AG04449 (cell line): ENCODE results near the gene UNC5C.
A peak's percentile ranks its signal among the peaks of the same experiment; 100 is the strongest.

ENCODE experiments used
- CTCF ChIA-PET: fragments of 350-600 bp; formaldehyde crosslinking; extraction: SDS; loops from one replicate; lab custom pipeline; 2021; ENCODE audit warnings: antibody characterized with exemption; lab: Yijun Ruan, JAX
- POLR2A ChIA-PET: fragments of 400-600, 350-600 bp; formaldehyde crosslinking; extraction: SDS; loops from one replicate; lab custom pipeline; 2020; ENCODE audit warnings: antibody characterized with exemption, inconsistent platforms; lab: Yijun Ruan, JAX
- DNase-seq: peaks from one replicate; pipeline ENCODE4 v3.0.0-alpha.2; 2010; ENCODE audit warnings: low read depth, low spot score
- H3K4me3 ChIP-seq: 2 replicates; pipeline ENCODE4 v1.5.1; 2011; ENCODE audit warnings: low read depth, mild to moderate bottlenecking, control low read depth, low read length
- CTCF ChIP-seq: IDR thresholded peaks from one replicate; pipeline ENCODE4 v1.5.1; 2011; ENCODE audit warnings: mild to moderate bottlenecking, moderate library complexity, low read length, control low read depth, inconsistent platforms; ENCODE audit not compliant: insufficient read depth; ENCODE audit errors: missing control alignments

Gene UNC5C

GRCh38 chr4:95170176-95170575 lies 378.6 kb downstream of the UNC5C start:
- ChIA-PET POLR2A (no interaction called here), CTCF (interaction anchor here (1.0 to 1.2 kb wide), 3 partner anchors 9 to 44 kb away, joined by 3 read pairs; no protein-coding TSS in a partner anchor)
- DNase-seq, result no peak
- no peak overlapping the region for H3K4me3 ChIP-seq
- no peak for TF ChIP-seq CTCF

DNA sequence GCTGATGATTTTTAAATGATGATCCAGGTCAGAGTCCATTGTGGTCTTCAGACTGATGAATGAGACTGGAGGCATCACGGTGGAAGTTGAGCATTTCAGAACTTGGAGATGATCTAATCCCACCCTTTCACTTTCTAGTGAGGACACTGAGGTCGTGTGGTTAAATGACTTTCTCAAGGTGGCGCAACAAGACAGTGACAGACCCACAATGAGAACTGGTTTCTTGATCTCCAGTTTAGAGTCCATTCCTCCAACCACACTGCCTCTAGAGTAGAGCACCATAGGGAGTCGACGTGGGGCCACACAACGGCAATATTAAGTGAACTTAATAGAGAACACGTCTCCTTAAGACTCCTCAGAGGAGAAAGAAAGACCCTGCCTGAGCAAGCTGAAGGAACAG lies 381.0 kb downstream of the UNC5C start:
- no peak for TF ChIP-seq CTCF
- ChIA-PET CTCF (interaction anchor here (0.8 to 3.8 kb wide), 4 partner anchors 12 to 547 kb away, joined by 3 to 28 read pairs (median 4); no protein-coding TSS in a partner anchor), POLR2A (no interaction called here)
- no peak overlapping the region for H3K4me3 ChIP-seq
- DNase-seq, result no peak

DNA sequence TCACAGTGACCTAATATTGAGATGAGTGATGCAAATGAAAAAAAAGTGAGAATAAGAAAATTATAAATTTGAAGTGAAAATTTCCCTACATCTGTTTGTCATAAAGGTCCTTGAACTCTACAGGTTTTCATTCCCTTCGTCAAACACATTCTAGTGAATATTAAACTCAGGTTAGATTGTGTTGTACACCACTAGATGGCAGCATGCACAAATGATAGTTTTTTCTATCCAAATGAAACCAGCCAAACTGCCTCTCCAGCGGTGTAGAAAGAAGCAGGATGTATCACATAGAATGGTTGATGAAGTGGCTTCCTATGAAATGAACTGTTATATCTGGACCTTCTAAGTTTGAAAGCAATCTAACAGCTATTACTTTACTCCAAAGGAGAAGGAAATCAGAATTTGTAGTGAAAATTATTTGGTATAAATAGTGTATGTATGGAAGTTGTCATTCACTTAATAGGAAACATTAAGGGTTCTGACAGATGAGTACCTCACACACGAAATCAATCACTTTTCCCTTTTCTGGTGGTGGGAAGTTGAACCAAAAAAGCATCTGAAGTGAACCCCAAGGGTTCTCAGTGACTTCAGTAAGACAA lies 382.7 kb downstream of the UNC5C start:
- ChIA-PET POLR2A (no interaction called here), CTCF (interaction anchor here (0.6 to 3.8 kb wide), 10 partner anchors 10 to 39 kb away, joined by 3 to 28 read pairs (median 3); no protein-coding TSS in a partner anchor)
- no peak overlapping the region for H3K4me3 ChIP-seq
- peak; percentile 26 for DNase-seq
- TF ChIP-seq CTCF, result peak; percentile 49

DNA sequence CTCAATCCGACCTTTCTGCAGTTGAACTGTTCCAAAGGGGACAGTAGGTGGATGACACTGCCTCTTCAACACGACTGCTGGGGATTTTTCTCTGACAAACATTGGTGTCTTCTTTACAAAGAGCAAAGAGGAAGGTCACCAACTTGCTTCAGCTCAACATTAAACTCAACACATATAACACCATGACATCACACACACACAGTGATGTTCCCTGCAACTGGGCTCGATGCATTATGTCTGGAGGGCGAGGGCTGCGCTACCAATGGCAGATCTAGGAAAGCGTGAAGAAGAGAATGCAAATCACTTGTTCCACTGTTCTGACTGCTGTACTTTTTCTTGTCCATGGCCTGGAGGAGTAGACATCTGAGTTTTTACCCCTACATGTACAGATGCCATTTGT lies 385.9 kb downstream of the UNC5C start:
- no peak for TF ChIP-seq CTCF
- CTCF ChIA-PET, result interaction anchor here (1.5 kb wide), 1 partner anchor 12 kb away, joined by 5 read pairs; no protein-coding TSS in a partner anchor
- POLR2A ChIA-PET, result no interaction called here
- DNase-seq, result no peak
- no peak overlapping the region for H3K4me3 ChIP-seq

DNA sequence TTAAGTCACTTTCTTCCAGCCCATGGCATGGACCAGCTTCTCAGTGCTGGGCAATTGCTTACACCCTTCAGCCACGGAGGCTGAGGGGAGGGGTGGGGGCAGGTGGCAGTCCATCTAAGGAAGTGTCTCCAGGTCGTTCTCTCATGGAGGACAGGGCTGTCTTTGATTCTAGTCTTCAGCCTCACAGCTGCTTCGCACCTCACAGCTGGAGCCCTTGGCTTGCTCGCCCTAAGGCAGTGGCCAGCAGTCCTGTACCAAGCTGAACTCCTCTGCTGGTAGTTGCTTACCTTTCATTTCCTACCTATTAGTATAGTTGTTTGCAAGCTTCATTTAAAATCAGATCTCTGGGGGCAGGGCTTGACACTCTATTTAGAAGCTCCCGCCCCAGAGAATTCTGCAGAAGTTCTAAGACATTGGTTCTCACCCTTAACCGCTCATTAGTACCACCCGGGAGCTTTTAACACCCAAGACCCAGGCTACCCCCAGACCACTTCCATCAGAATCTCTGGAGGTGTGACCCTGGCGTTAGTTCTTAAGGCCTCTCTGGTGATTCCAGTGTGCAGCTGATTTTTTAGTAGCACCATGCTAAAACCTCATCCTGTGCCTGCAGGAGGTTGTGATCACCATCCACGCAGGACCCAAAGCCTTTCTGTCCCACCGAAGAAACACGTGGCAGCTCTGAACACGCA lies 386.8 kb downstream of the UNC5C start:
- ChIA-PET CTCF (no interaction called here), POLR2A (no interaction called here)
- no peak for DNase-seq
- no peak overlapping the region for H3K4me3 ChIP-seq
- TF ChIP-seq CTCF, result no peak

DNA sequence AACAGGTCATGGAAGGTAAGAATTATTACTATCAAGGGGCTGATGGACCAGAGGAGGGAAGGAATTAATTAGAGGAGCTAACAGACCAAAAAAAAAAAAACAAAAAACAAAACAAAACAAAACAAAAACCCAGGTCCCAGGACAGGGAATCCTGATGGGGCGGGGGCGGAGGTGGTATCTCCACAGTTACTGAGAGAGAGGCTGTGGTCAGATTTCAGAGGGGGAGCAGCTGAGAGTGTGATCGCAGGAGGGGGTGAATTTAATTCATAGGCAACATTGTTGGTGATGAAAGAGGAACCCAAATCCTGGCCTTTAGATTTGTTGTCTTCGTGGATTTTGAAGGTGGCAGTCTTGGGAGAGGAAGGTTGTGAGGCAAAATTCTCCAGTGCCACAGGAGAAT lies 389.4 kb downstream of the UNC5C start:
- POLR2A ChIA-PET, result no interaction called here
- no peak overlapping the region for H3K4me3 ChIP-seq
- TF ChIP-seq CTCF, result no peak
- DNase-seq, result no peak
- CTCF ChIA-PET, result no interaction called here
